H1 (cell line): ENCODE data around the gene CRK. TPM values are rescaled to one million over a fixed set of nuclear protein-coding genes. Genes with fewer than 3 reads are reported as not detected.

Source experiments
- CTCF ChIA-PET: fragments of 300-600 bp; sonication (Branson Sonifier 250); formaldehyde crosslinking; loops from one replicate; lab custom pipeline; 2021; ENCODE audit not compliant: partially characterized antibody; lab: Charles Lee
- POLR2A ChIA-PET: fragments of 300-600 bp; sonication (Branson Sonifier 250); formaldehyde crosslinking; loops from one replicate; lab custom pipeline; 2021; ENCODE audit warnings: inconsistent platforms; ENCODE audit not compliant: partially characterized antibody; lab: Charles Lee
- DNase-seq, 2 experiments: peaks; one replicate each; pipeline versions ENCODE4 v3.0.0 to v3.0.0-alpha.2; 2010 to 2022; ENCODE audit warnings: low spot score in 2 of 2, low read depth in 1 of 2, mixed read lengths in 1 of 2
- FAIRE-seq: peaks from 2 replicates; lab custom pipeline; 2011; peaks lifted over from hg19 to GRCh38; lab: Jason Lieb, UNC
- H2AFZ ChIP-seq: 2 replicates; pipeline ENCODE4 v1.8.1; 2012; ENCODE audit warnings: low read length, inconsistent platforms
- H2AK5ac ChIP-seq: 2 replicates; pipeline ENCODE4 v1.6.1; 2013; ENCODE audit warnings: low read depth, low read length
- H2BK120ac ChIP-seq: replicated peaks from 2 replicates; pipeline ENCODE3; 2013; ENCODE audit warnings: low read depth, low read length, inconsistent platforms
- H2BK12ac ChIP-seq: 2 replicates; pipeline ENCODE4 v1.6.1; 2013; ENCODE audit warnings: low read depth, low read length
- H2BK15ac ChIP-seq: 2 replicates; pipeline ENCODE4 v1.6.1; 2013; ENCODE audit warnings: low read length
- H2BK20ac ChIP-seq: 2 replicates; pipeline ENCODE4 v1.6.1; 2013; ENCODE audit warnings: low read length
- H2BK5ac ChIP-seq: 2 replicates; pipeline ENCODE4 v1.6.1; 2013; ENCODE audit warnings: low read depth, low read length
- H3K14ac ChIP-seq: 2 replicates; pipeline ENCODE4 v1.6.1; 2013; ENCODE audit warnings: inconsistent platforms; ENCODE audit not compliant: insufficient read length
- H3K18ac ChIP-seq: 2 replicates; pipeline ENCODE4 v1.6.1; 2013; ENCODE audit warnings: low read length; ENCODE audit errors: extremely low read depth
- H3K23ac ChIP-seq: 2 replicates; pipeline ENCODE4 v1.6.1; 2013; ENCODE audit warnings: inconsistent platforms; ENCODE audit not compliant: insufficient read length
- H3K23me2 ChIP-seq: 2 replicates; pipeline ENCODE4 v1.6.1; 2013; ENCODE audit warnings: low read depth, low read length
- H3K27ac ChIP-seq: 2 replicates; pipeline ENCODE4 v1.6.1; 2011; ENCODE audit warnings: low read depth, low read length, inconsistent platforms
- H3K27me3 ChIP-seq, 4 experiments: replicated peaks in 1 of 4; 1 replicate in 1 of 4; 2 replicates in 3 of 4; pipeline versions ENCODE4 v1.6.1 to v1.8.1; 2011 to 2013; ENCODE audit warnings: low read length in 3 of 4, mild to moderate bottlenecking in 3 of 4, inconsistent platforms in 2 of 4, mixed read lengths in 2 of 4, moderate library complexity in 1 of 4; ENCODE audit not compliant: control insufficient read depth in 3 of 4, insufficient read depth in 3 of 4; ENCODE audit errors: extremely low read depth in 1 of 4
- H3K36me3 ChIP-seq, 4 experiments: 2 replicates each; pipeline versions ENCODE4 v1.6.1 to v1.8.1; 2011 to 2013; ENCODE audit warnings: mild to moderate bottlenecking in 4 of 4, low read length in 3 of 4, moderate library complexity in 2 of 4, control low read depth in 1 of 4, inconsistent platforms in 1 of 4; ENCODE audit not compliant: insufficient read depth in 4 of 4, control insufficient read depth in 2 of 4
- H3K4ac ChIP-seq: replicated peaks from 2 replicates; pipeline ENCODE3; 2013; ENCODE audit warnings: low read length, low read depth, mixed read lengths, inconsistent platforms; ENCODE audit not compliant: insufficient read length
- H3K4me1 ChIP-seq, 4 experiments: replicated peaks in 1 of 4; 1 replicate in 1 of 4; 2 replicates in 3 of 4; pipeline versions ENCODE4 v1.6.1 to v1.8.1; 2011 to 2013; ENCODE audit warnings: low read length in 3 of 4, inconsistent platforms in 2 of 4, mixed read lengths in 1 of 4; ENCODE audit not compliant: insufficient read depth in 4 of 4, control insufficient read depth in 3 of 4
- H3K4me2 ChIP-seq, 2 experiments: 2 replicates each; pipeline versions ENCODE4 v1.6.1 to v1.8.1; 2011 to 2013; ENCODE audit warnings: low read depth in 2 of 2, low read length in 2 of 2, control low read depth in 1 of 2, inconsistent platforms in 1 of 2, mild to moderate bottlenecking in 1 of 2; ENCODE audit not compliant: insufficient read depth in 1 of 2
- H3K4me3 ChIP-seq, 4 experiments: fragments of 200-600, 300-600 bp in 1 of 4; sonication (generic), shearing (Covaris generic), sonication (Bioruptor Twin) in 1 of 4; 2 replicates each; pipeline versions ENCODE4 v1.5.1 to v1.8.1; 2011 to 2016; ENCODE audit warnings: low read length in 4 of 4, low read depth in 3 of 4, control low read depth in 2 of 4, inconsistent platforms in 2 of 4, mild to moderate bottlenecking in 2 of 4, mixed read lengths in 1 of 4, moderate library complexity in 1 of 4; ENCODE audit not compliant: insufficient read depth in 2 of 4; ENCODE audit errors: extremely low read depth in 1 of 4
- H3K56ac ChIP-seq: replicated peaks from 2 replicates; pipeline ENCODE3; 2013; ENCODE audit warnings: low read depth, mild to moderate bottlenecking, mixed read lengths, low read length, inconsistent platforms; ENCODE audit not compliant: insufficient read length
- H3K79me1 ChIP-seq: 2 replicates; pipeline ENCODE4 v1.6.1; 2013; ENCODE audit warnings: low read depth, low read length, control low read depth
- H3K79me2 ChIP-seq, 2 experiments: 2 replicates each; pipeline versions ENCODE4 v1.6.1 to v1.8.1; 2012 to 2013; ENCODE audit warnings: low read length in 2 of 2, mild to moderate bottlenecking in 2 of 2, inconsistent platforms in 1 of 2; ENCODE audit not compliant: insufficient read depth in 2 of 2, control insufficient read depth in 1 of 2
- H3K9ac ChIP-seq, 4 experiments: replicated peaks in 1 of 4; 1 replicate in 1 of 4; 2 replicates in 3 of 4; pipeline versions ENCODE4 v1.6.1 to v1.8.1; 2011 to 2013; ENCODE audit warnings: low read depth in 3 of 4, low read length in 3 of 4, control low read depth in 2 of 4, mild to moderate bottlenecking in 2 of 4, moderate library complexity in 2 of 4, inconsistent platforms in 1 of 4; ENCODE audit errors: extremely low read depth in 1 of 4
- H3K9me3 ChIP-seq, 2 experiments: 2 replicates each; pipeline versions ENCODE4 v1.6.1 to v1.8.1; 2012 to 2013; ENCODE audit warnings: mild to moderate bottlenecking in 2 of 2, moderate library complexity in 2 of 2, control low read depth in 1 of 2, inconsistent platforms in 1 of 2, low read depth in 1 of 2, low read length in 1 of 2, mixed read lengths in 1 of 2; ENCODE audit not compliant: insufficient read depth in 2 of 2
- H4K20me1 ChIP-seq, 2 experiments: replicated peaks in 1 of 2; 2 replicates each; pipeline versions ENCODE3 to v1.8.1; 2011 to 2013; ENCODE audit warnings: inconsistent platforms in 2 of 2, low read length in 2 of 2, mild to moderate bottlenecking in 1 of 2; ENCODE audit not compliant: insufficient read depth in 2 of 2, control insufficient read depth in 1 of 2
- H4K5ac ChIP-seq: 2 replicates; pipeline ENCODE4 v1.6.1; 2013; ENCODE audit warnings: low read length, low read depth, mixed read lengths, inconsistent platforms; ENCODE audit not compliant: insufficient read length
- H4K8ac ChIP-seq: 2 replicates; pipeline ENCODE4 v1.8.0; 2013; ENCODE audit warnings: mild to moderate bottlenecking, moderate library complexity, low read length, inconsistent platforms; ENCODE audit not compliant: insufficient read depth; ENCODE audit errors: extremely low read depth
- H4K91ac ChIP-seq: replicated peaks from 2 replicates; pipeline ENCODE3; 2013; ENCODE audit warnings: low read length, mixed read lengths, inconsistent platforms; ENCODE audit not compliant: insufficient read length
- CHD1 ChIP-seq: IDR thresholded peaks from 2 replicates; pipeline ENCODE4 v1.6.1; 2012; ENCODE audit warnings: low read depth, low read length, improper control_type of control experiment
- CTBP2 ChIP-seq: IDR thresholded peaks from 2 replicates; pipeline ENCODE4 v1.7.0; 2011; ENCODE audit warnings: borderline replicate concordance, mild to moderate bottlenecking, moderate library complexity, mixed read lengths, low read length; ENCODE audit not compliant: insufficient read depth, insufficient read length
- EP300 ChIP-seq, 2 experiments: IDR thresholded peaks; 1 replicate in 1 of 2; 2 replicates in 1 of 2; pipeline ENCODE4 v1.6.1; 2011 to 2012; ENCODE audit warnings: low read depth in 2 of 2, low read length in 2 of 2, mild to moderate bottlenecking in 2 of 2, borderline replicate concordance in 1 of 2, inconsistent platforms in 1 of 2, moderate library complexity in 1 of 2
- GTF2F1 ChIP-seq: IDR thresholded peaks from 2 replicates; pipeline ENCODE4 v1.6.1; 2012; ENCODE audit warnings: low read depth, low read length, improper control_type of control experiment, borderline replicate concordance
- JUN ChIP-seq: IDR thresholded peaks from 2 replicates; pipeline ENCODE4 v1.6.1; 2011; ENCODE audit warnings: low read depth, mild to moderate bottlenecking, improper control_type of control experiment, low read length
- MAFK ChIP-seq: IDR thresholded peaks from 2 replicates; pipeline ENCODE4 v1.6.1; 2012; ENCODE audit warnings: low read depth, mild to moderate bottlenecking, improper control_type of control experiment, low read length
- NANOG ChIP-seq: IDR thresholded peaks from 2 replicates; pipeline ENCODE4 v1.6.1; 2011; ENCODE audit warnings: low read length, low read depth, mild to moderate bottlenecking, inconsistent platforms; ENCODE audit not compliant: insufficient read depth, poor library complexity, severe bottlenecking
- POLR2AphosphoS5 ChIP-seq: IDR thresholded peaks from 2 replicates; pipeline ENCODE4 v1.6.1; 2011; ENCODE audit warnings: low read depth, low read length
- RAD21 ChIP-seq, 2 experiments: IDR thresholded peaks in 1 of 2; conservative IDR thresholded peaks in 1 of 2; 2 replicates each; pipeline ENCODE4 v1.6.1; 2011; ENCODE audit warnings: low read depth in 2 of 2, low read length in 2 of 2, improper control_type of control experiment in 1 of 2, inconsistent platforms in 1 of 2, mild to moderate bottlenecking in 1 of 2, moderate library complexity in 1 of 2
- SIRT6 ChIP-seq: IDR thresholded peaks from one replicate; pipeline ENCODE4 v1.7.1; 2012; ENCODE audit warnings: low read length, inconsistent platforms
- SRF ChIP-seq: IDR thresholded peaks from 2 replicates; pipeline ENCODE4 v1.6.1; 2011; ENCODE audit warnings: mild to moderate bottlenecking, low read depth, low read length, moderate library complexity
- ZNF274 ChIP-seq: IDR thresholded peaks from 2 replicates; pipeline ENCODE4 v1.7.0; 2012; ENCODE audit warnings: low read length, borderline replicate concordance; ENCODE audit errors: extremely low read depth
- WGBS, 2 experiments: shearing (Covaris generic) in 1 of 2; methylation state at CpG; one replicate each; pipeline versions ENCODE4 v1.1.6 to v1.1.7; 2013 to 2015; ENCODE audit warnings: low lambda C conversion rate in 2 of 2, mixed read lengths in 2 of 2, inconsistent platforms in 1 of 2, low coverage in 1 of 2, missing lambda C conversion rate in 1 of 2; ENCODE audit not compliant: insufficient replicate concordance in 2 of 2, insufficient coverage in 1 of 2, insufficient read length in 1 of 2; ENCODE audit errors: extremely low coverage in 1 of 2, missing lambda C conversion rate in 1 of 2; 5-methylcytosine and 5-hydroxymethylcytosine counted together
- polyA plus RNA-seq, 7 experiments: library from polyadenylated mRNA; depleted of rRNA in 3 of 7; stranded (reverse) in 5 of 7; unstranded in 2 of 7; fragments of >200 nt in 5 of 7; fragments of 200-250 nt in 2 of 7; gene quantifications; 1 replicate in 5 of 7; 2 replicates in 1 of 7; 4 replicates in 1 of 7; pipeline versions ENCODE4 v1.2.1 to v1.2.3, GENCODE V29; 2011 to 2013; ENCODE audit warnings: missing spikeins in 2 of 7, mixed read lengths in 2 of 7
- total RNA-seq: library from RNA; stranded (reverse); fragmentation: NEBNext Ultra II Directional; extraction: Animal tissue kit (Norgen Biotek cat#: 25700); gene quantifications from 2 replicates; pipeline ENCODE4 v1.2.1, GENCODE V29; 2021
- TF ChIP-seq, protein P1 (sequence below): IDR thresholded peaks from 2 replicates; pipeline ENCODE4 v1.6.1; 2012; ENCODE audit warnings: inconsistent platforms

CRK gene
- total and polyA plus RNA-seq, 2 of the 8 experiments (the other 6 are each of a cell fraction or from before 2014, with no cell fraction given): 32.8 to 57.1 TPM

DNA sequence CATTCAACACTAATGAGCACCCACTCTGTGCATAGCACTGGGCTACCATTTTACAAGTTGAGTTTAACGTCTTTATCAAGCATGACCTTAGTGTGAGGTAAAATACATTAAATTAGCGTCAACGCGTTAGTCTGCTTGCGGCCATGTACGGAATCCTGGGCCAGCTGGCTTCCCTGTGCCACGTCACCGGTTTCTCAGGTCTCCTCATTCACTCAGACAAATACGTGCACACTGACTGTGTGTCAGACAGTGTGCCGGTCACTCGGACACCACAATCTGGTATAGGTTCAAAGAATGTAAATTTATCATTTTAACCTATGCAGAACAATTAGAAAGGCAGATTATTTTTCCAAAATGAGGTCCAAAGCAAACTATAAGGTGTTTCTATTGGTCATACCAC, 34.6 kb downstream of the CRK start:
- Histone ChIP-seq H3K9me3 (no peaks in the 10 kb centered on the region), H2BK20ac (no peak overlapping the region), H3K18ac (no peak overlapping the region), H3K27me3 (no peaks in the 10 kb centered on the region), H3K23ac (no peak overlapping the region), H3K14ac (no peak overlapping the region), H3K4me2 (no peak overlapping the region), H3K36me3 (peaks cover 0 to 34% (median 22%) of the 10 kb centered on the region in 4 experiments; a peak in 7 of 8 replicates), H3K56ac (no peak overlapping the region), H2AFZ (no peak overlapping the region), H3K4me3 (no peak overlapping the region), H3K9ac (no peak overlapping the region), H2BK5ac (no peak overlapping the region), H3K79me2 (peaks cover 0 to 21% of the 10 kb centered on the region in 2 experiments; a peak in 2 of 4 replicates), H3K27ac (no peak overlapping the region), H4K91ac (no peak overlapping the region), H2AK5ac (no peak overlapping the region), H4K5ac (no peak overlapping the region), H2BK120ac (no peak overlapping the region), H3K4ac (no peak overlapping the region), H2BK12ac (no peak overlapping the region), H4K20me1 (peaks cover 0 to 11% of the 10 kb centered on the region in 2 experiments), H3K23me2 (no peaks in the 10 kb centered on the region), H3K4me1 (no peaks in the 10 kb centered on the region), H2BK15ac (no peak overlapping the region), H4K8ac (no peak overlapping the region), H3K79me1 (peaks cover 5% of the 10 kb centered on the region)
- ChIA-PET POLR2A (no interaction called here), CTCF (no interaction called here)
- DNase-seq (no peak), FAIRE-seq (no peak)
- 93% methylated on average over 11 of the region's 11 CpGs; no CpG with 5 or more reads in 1 of the 2 experiments for WGBS, 2 experiments
- TF ChIP-seq RAD21 (IDR thresholded peaks at IDR 0.05 in 1 of 2, conservative IDR thresholded peaks at IDR 0.05 in 1 of 2; ENCODE audit: low read depth in 2 of 2, low read length in 2 of 2): no peak
- TF ChIP-seq CTBP2: no peak
- TF ChIP-seq NANOG: no peak
- no peak for TF ChIP-seq CHD1
- TF ChIP-seq GTF2F1: no peak
- TF ChIP-seq, protein P1, sequence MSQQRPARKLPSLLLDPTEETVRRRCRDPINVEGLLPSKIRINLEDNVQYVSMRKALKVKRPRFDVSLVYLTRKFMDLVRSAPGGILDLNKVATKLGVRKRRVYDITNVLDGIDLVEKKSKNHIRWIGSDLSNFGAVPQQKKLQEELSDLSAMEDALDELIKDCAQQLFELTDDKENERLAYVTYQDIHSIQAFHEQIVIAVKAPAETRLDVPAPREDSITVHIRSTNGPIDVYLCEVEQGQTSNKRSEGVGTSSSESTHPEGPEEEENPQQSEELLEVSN: no peak
- no peak for TF ChIP-seq JUN
- TF ChIP-seq SRF: no peak
- no peak for TF ChIP-seq MAFK
- TF ChIP-seq ZNF274: no peak
- no peak for TF ChIP-seq POLR2AphosphoS5
- no peak for TF ChIP-seq SIRT6
- TF ChIP-seq EP300 (IDR thresholded peaks at IDR 0.05; ENCODE audit: borderline replicate concordance in 1 of 2, low read depth in 2 of 2, low read length in 2 of 2): no peak
